ENCODE data around the gene MANF. TPM values are rescaled to one million over a fixed set of nuclear protein-coding genes. Genes with fewer than 3 reads are reported as not detected.

MANF gene
- polyA plus RNA-seq, 1 experiment = 79.5 TPM

DNA sequence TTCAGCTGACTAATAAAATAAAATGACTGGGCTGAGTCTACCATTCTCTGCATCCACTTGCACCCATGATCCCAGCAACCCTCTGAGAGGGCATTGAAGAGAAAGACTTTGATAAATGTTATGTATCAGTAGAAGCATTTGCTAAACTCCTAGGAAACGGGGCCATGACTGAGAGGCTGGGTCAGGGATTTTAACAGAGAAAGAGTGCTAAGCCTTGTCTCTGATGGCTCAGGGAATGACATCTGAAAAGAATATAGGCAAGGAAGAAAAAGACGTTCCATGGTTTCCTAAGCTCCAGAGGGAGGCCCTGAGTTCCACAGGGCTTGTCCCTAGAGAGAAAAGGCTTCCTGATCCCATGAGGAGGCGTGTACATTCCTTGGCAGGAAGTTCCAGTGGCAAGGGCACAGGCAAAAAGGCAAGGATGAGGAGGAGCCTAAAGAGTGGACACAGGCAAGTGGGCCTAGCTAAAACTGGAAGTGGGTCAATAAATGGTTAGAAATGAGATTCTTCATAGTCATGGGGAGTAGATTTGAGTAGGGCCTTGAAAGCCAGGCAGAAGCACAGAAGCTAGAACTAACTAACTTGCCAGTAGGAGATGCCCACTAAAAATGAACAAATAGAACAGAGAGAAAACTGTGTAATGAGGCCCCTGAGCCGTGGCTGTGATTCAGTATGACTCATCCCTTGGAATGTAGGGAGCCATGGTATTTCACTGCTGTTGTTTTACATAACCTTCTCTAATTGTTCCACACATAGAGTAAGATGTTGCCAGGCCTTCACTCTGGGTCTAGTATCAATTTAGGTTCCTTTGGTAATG lies 44.9 kb upstream of the MANF start:
- no peaks in the 10 kb centered on the region for H3K27me3 ChIP-seq (ENCODE audit: control insufficient read depth, insufficient read depth, low read length)
- ChIA-PET POLR2A (interaction anchor here (0.6 to 1.7 kb wide), 4 partner anchors 45 to 159 kb away, joined by 3 to 9 read pairs (median 4); partner anchors contain the start of gene MANF), CTCF (interaction anchor here (0.7 to 3.0 kb wide), 6 partner anchors 29 to 724 kb away, joined by 3 to 19 read pairs (median 7); partner anchors contain the start of genes MANF, MAPKAPK3 and RBM15B)
- H3K27ac ChIP-seq (ENCODE audit: low read depth, low read length) = peak overlapping the region; percentile 97
- TF ChIP-seq, protein P1, sequence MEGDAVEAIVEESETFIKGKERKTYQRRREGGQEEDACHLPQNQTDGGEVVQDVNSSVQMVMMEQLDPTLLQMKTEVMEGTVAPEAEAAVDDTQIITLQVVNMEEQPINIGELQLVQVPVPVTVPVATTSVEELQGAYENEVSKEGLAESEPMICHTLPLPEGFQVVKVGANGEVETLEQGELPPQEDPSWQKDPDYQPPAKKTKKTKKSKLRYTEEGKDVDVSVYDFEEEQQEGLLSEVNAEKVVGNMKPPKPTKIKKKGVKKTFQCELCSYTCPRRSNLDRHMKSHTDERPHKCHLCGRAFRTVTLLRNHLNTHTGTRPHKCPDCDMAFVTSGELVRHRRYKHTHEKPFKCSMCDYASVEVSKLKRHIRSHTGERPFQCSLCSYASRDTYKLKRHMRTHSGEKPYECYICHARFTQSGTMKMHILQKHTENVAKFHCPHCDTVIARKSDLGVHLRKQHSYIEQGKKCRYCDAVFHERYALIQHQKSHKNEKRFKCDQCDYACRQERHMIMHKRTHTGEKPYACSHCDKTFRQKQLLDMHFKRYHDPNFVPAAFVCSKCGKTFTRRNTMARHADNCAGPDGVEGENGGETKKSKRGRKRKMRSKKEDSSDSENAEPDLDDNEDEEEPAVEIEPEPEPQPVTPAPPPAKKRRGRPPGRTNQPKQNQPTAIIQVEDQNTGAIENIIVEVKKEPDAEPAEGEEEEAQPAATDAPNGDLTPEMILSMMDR (IDR thresholded peaks at IDR 0.05; ENCODE audit: low read depth, low read length) = no peak
- DNase-seq (ENCODE audit: low read depth, low spot score) = peak; percentile 78
- H3K9me3 ChIP-seq (ENCODE audit: control insufficient read depth, insufficient read depth, low read length) = no peaks in the 10 kb centered on the region
- no peak overlapping the region for H3K4me3 ChIP-seq (ENCODE audit: low read depth, low read length)

DNA sequence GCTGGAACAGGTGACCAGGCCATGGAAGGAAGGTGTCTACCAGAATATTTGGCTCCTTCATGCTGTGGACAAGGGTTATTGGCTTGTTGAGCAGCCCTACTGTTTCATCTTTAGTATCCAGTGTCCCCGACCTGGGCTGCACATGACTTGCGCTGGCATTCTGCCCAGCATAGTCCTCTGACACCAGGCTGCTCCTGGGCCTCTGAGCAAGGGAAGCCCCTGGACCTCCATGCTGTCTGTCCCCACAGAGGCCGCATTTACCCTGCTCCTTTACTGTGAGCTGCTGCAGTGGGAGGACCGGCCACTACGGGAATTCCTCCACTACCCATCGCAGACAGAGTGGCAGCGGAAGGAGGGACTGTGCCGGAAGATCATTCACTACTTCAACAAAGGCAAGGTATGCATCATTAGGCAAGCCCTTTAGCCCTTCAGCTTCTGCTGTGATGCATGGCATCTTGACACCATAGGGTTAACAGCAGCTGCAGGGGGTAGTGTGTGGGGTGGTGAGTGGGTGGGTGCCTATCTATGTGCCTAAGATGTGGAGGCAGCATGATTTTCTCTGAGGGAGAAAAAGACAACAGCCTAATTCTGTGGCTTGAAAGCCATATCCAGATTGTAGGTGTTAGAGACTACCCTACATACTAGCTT lies 44.0 kb upstream of the MANF start:
- DNase-seq (ENCODE audit: low read depth, low spot score) = no peak
- CTCF ChIA-PET = interaction anchor here (1.3 to 3.0 kb wide), 5 partner anchors 45 to 725 kb away, joined by 3 to 19 read pairs (median 8); partner anchors contain the start of genes MANF, MAPKAPK3 and RBM15B
- H3K4me3 ChIP-seq (ENCODE audit: low read depth, low read length) = no peak overlapping the region
- no peaks in the 10 kb centered on the region for H3K9me3 ChIP-seq (ENCODE audit: control insufficient read depth, insufficient read depth, low read length)
- peak overlapping the region; percentile 97 for H3K27ac ChIP-seq (ENCODE audit: low read depth, low read length)
- POLR2A ChIA-PET = interaction anchor here (1.0 to 1.7 kb wide), 2 partner anchors 44 to 58 kb away, joined by 3 to 9 read pairs; partner anchors contain the start of gene MANF
- TF ChIP-seq, protein P1 (IDR thresholded peaks at IDR 0.05; ENCODE audit: low read depth, low read length) = no peak
- H3K27me3 ChIP-seq (ENCODE audit: control insufficient read depth, insufficient read depth, low read length) = no peaks in the 10 kb centered on the region

DNA sequence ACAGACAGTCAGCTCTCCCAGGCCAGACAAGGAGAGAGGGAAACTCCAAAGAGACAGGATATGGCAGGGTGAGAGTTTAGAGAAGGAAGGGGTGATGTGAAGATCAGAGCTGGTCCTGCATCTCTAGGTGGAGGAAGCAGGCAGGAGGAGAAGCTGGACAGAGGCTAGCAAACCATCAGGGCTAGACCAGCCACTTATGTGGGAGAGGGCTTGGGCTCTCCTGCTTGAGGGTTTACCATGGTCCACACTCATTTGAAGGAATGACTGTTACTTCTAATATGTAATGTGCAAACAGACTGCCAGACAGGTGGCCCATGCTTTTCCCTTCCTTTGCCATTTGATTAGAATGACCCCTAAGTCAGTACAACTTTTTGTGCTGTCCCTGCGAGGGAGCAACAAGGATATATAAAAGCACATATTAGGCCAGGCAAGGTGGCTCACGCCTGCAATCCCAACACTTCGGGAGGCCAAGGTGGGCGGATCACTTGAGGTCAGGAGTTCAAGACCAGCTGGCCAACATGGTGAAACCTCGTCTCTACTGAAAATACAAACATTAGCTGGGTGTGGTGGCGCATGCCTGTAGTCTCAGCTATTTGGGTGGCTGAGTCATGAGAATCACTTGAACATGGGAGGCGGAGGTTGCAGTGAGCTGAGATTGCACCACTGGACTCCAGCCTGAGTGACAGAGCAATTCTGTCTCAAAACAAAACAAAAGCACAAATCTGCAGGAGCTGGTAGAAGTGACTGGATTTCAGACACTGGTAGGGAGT lies 41.0 kb upstream of the MANF start:
- CTCF ChIA-PET = interaction anchor here (1.0 to 3.5 kb wide), 6 partner anchors 28 to 728 kb away, joined by 3 to 14 read pairs (median 8); no protein-coding TSS in a partner anchor

DNA sequence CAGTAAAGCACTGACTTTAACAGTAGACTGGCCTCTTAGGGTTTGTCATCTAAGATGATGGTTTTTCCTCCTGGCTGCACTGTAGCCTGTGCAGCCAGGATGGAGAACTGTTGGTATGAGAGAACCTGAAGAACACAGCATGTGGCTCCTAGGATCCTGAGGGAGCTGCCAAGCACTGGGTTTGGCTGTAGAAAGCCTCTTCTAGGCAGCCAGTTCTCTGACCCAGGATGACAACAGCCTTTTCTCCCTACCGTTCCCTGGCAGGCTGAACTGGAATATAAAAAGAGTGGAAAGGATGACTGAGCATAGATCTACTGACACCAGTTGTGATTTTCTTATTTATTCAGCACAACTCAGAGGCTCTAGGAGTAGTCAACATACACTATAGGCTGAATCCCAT lies 34.3 kb upstream of the MANF start:
- Histone ChIP-seq H3K9me3 (ENCODE audit: control insufficient read depth, insufficient read depth, low read length) (no peaks in the 10 kb centered on the region), H3K4me3 (ENCODE audit: low read depth, low read length) (no peak overlapping the region), H3K27ac (ENCODE audit: low read depth, low read length) (no peak overlapping the region), H3K27me3 (ENCODE audit: control insufficient read depth, insufficient read depth, low read length) (no peaks in the 10 kb centered on the region)
- DNase-seq (ENCODE audit: low read depth, low spot score) = no peak
- TF ChIP-seq, protein P1 (IDR thresholded peaks at IDR 0.05; ENCODE audit: low read depth, low read length) = no peak
- ChIA-PET POLR2A (interaction anchor here (0.6 kb wide), 1 partner anchor 749 kb away, joined by 4 read pairs; no protein-coding TSS in a partner anchor), CTCF (no interaction called here)

More for the DNA sequence above, 41.0 kb upstream of the MANF start:
- TF ChIP-seq, protein P1 (IDR thresholded peaks at IDR 0.05; ENCODE audit: low read depth, low read length) = no peak
- no peak overlapping the region for H3K4me3 ChIP-seq (ENCODE audit: low read depth, low read length)
- peak; percentile 48 for DNase-seq (ENCODE audit: low read depth, low spot score)
- H3K27me3 ChIP-seq (ENCODE audit: control insufficient read depth, insufficient read depth, low read length) = no peaks in the 10 kb centered on the region
- H3K27ac ChIP-seq (ENCODE audit: low read depth, low read length) = peak overlapping the region; percentile 58
- POLR2A ChIA-PET = interaction anchor here (1.1 kb wide), 1 partner anchor 41 kb away, joined by 8 read pairs; the partner anchor contains the start of gene MANF
- H3K9me3 ChIP-seq (ENCODE audit: control insufficient read depth, insufficient read depth, low read length) = no peaks in the 10 kb centered on the region

Data from AG04450 (cell line).